DMS79 (cell line): ENCODE data around the gene TRIM14.
"Not testable (repeated sequence)": the region's sequence is repeated elsewhere in the genome, so short reads cannot be mapped to it uniquely, and the experiment has no call there.

Experiments
- DNase-seq: peaks from one replicate; lab custom pipeline; 2025; lab: John Stamatoyannopoulos, UW

Gene TRIM14

GRCh38 chr9:98081477-98082219 is 37.4 kb downstream of the TRIM14 start:
- no peak for DNase-seq

- DNase-seq, result no peak
Measured at GRCh38 chr9:98080780-98081179, 38.2 kb downstream of the TRIM14 start.

GRCh38 chr9:98080326-98080725 is 38.7 kb downstream of the TRIM14 start:
- no peak for DNase-seq

- DNase-seq, result no peak
Measured at GRCh38 chr9:98078895-98079294, 40.1 kb downstream of the TRIM14 start.

DNA sequence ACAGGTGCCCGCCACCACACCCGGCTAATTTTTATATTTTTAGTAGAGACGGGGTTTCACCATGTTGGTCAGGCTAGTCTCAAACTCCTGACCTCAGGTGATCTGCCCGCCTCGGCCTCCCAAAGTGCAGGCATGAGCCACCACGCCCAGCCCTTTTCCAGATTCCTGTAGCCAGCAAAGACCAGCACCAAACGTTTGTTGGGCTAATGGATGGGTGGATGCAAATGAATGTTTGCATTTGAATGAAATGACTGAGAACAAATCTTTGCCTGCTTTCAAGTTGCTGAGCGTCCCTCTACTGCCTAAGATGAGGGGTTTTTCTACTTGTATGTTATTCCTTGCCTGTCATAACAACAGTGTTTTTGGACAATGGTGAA is 42.5 kb downstream of the TRIM14 start:
- DNase-seq, result not testable (repeated sequence)

DNA sequence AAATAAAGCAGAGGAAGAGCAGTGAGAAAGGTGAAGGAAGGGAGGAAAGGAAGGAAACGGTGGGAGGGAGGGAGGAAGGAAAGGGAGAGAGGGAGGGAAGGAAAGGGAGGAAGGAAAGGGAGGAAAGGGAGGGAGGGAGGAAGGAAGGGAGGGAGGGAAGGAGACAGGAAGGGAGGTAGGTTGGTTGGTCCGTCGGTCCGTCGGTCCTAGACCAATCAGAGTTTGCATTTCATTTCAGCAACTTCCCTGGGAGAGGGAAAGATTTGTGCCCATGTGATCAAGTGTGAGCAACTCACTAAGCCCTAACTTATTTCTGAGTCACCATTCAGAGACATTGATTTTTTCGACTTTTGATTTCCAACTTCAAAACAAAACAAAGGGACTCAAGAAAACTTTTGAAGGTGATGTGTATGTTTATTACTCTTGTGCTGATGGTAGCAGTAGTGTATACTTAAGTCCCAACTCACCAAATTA is 43.7 kb downstream of the TRIM14 start:
- no peak for DNase-seq

- peak; percentile 0 for DNase-seq
Measured at GRCh38 chr9:98074115-98074990, 44.7 kb downstream of the TRIM14 start.

GRCh38 chr9:98071737-98072136 is 47.3 kb downstream of the TRIM14 start:
- no peak for DNase-seq

DNA sequence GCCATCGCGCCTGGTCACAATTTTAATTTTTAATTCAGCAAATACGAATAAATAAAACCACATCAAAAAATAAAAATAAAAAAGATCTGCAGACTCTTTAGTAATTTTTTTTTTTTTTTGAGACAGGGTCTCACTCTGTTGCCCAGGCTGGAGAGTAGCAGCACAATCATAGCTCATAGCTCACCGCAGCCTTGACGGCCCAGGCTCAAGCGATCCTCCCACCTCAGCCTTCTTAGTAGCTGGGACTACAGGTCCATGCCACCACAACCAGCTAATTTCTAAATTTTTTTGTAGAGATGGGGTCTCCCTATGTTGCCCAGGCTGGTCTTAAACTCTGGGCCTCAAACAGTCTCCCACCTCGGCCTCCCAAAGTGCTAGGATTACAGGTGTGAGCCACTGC is 48.3 kb downstream of the TRIM14 start:
- no peak for DNase-seq

DNA sequence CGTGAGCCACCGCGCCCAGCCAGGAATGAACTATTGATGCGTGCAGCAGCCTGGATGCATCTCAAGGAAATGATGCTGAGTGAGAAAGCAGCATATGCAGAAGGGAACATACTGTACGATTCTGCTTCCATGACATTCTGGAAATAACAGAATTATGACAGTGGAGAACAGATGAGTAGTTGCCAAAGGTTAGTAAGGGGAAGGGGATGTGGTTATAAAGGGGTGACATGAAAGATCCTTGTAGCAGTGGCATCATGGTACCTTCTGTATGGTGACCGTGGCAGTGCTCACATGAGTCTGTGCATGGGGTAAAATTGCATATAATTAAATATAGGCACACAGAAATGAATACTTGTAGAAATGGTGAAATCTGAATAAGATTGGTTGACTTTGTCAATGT is 49.5 kb downstream of the TRIM14 start:
- DNase-seq, result no peak

- no peak for DNase-seq
Measured at GRCh38 chr9:98067184-98067583, 51.8 kb downstream of the TRIM14 start.

DNA sequence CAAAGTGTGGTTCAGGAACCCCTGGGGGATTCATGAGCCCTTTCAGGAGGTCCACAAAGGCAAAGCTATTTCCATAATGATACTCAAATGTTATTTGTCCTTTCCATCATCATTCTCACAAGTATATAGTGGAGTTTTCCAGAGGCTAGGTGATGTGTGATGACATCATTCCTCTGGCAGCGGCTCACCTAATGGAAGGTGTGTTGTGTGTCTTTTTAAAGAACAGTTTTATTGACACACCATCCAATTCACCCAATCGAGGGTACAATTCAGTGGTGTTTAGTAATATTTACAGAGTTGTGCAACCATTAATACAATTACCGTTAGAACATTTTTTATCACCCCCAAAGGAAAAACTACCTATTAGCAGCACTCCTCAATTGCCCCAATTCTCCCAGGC is 52.8 kb downstream of the TRIM14 start:
- DNase-seq, result no peak

DNA sequence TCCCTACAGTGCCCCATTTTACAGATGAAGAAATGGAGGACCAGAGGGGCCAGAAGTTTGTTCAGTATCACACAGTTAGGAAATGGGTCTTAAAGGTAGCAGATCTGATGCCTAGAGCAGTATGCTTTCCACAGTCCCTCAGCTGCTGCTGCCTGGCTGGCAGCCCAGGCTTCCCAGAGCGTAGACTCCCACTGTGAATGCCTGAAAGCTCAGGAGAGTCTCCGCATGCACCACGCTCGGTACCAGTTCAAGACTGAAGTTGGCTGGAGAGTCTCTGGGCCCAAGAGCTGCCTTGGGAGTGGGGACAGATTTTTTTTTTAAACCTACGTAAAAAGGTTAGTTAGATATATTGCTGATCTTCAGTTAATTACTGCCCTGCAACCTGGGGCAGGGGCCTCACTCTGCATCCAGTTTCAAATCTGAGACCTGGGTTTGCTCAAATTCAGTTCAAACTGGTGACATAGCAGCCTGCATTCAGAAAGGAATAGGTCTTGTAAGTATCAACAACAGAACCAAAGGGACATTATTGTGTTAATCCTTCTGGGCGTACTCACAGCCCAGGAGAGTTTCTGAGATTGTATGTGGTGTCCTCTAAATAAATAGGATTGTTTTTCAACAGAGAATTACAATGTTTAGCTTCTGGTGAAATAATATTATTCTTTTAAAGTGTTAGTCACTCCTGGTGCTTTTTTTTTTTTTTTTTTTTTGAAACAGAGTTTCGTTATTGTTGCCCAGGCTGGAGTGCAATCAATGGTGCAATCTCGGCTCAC is 54.2 kb downstream of the TRIM14 start:
- DNase-seq, result no peak

DNA sequence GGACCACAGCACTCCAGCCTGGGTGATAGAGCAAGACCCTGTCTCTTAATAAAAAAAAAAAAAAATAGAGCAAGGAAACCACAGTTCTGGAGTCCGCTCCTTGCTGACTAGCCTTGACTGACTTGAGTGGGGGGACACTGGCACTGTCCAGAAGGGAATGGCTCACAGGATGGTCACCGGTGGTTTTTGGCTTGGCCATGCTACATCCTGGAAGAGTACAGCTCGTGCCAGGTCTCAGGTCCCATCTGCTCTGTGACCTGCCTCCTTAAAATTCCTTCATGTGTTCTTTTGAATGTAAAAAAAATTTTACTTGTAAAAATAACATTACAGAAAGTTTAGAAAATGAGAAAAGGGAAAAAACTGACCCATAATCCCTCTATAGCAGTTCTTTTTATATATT is 56.9 kb downstream of the TRIM14 start:
- DNase-seq, result no peak

DNA sequence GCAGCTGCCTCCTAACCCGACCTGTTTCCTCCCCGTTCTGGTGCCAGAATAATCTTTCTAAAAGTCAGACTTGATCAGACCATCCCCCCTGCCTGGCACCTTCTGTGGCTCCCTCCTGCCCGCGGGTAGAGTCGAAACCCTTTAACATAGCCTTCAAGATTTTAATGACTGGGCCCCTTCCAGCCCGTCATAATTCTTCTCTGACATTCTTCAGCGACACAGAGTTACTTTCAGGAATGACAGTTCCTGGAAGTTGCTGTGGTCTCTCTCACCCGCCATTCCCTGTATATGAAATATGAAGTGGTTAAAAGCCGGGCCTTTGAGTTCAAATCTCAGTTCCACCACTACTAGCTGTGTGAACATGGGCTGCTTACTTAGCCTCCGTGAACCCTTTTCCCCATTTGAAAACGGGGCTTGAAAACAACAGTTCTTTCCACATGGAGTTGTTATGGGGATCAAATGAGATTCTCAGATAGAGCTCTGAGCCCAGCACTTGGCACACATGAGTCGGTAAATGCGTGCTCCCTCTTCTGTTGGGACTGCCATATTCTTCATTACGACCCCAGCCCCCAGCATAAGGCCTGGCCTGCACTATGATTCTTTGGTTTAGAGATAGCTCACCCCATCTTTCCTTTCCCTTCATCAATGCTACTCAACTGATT is 61.8 kb downstream of the TRIM14 start:
- no peak for DNase-seq

GRCh38 chr9:98056269-98057137 is 62.5 kb downstream of the TRIM14 start, which contains the start of gene NANS:
Gene NANS (plus strand): TSS chr9:98056732. CDS start chr9:98056809, 77 bp downstream.
- DNase-seq, result peak; percentile 50

- DNase-seq, result no peak
Measured at GRCh38 chr9:98054376-98054951, 64.6 kb downstream of the TRIM14 start.

DNA sequence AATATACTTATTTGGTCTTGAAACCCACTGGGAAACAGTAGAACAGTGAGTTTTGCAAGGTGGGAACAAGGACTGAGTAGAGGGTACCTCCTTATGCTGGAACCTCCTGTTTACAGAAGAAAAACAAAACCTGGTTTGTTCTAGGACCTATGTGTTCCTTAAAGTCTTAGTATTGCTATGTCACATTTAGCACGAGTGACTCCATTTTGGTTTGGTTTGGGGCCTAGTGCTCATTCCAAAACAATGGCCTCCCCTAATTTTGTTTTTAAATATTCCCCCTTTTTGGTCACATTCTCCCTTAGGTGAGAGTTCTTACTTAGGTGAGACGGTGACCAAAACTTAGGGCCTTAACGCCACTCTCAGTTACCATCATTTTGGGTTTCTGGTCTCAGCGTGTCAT is 68.7 kb downstream of the TRIM14 start:
- DNase-seq, result no peak

GRCh38 chr9:98049288-98050072 is 69.5 kb downstream of the TRIM14 start:
- DNase-seq, result no peak

GRCh38 chr9:98047002-98047401 is 72.0 kb downstream of the TRIM14 start:
- DNase-seq, result no peak
